ENCODE measurements around the gene DPAGT1.

DNA sequence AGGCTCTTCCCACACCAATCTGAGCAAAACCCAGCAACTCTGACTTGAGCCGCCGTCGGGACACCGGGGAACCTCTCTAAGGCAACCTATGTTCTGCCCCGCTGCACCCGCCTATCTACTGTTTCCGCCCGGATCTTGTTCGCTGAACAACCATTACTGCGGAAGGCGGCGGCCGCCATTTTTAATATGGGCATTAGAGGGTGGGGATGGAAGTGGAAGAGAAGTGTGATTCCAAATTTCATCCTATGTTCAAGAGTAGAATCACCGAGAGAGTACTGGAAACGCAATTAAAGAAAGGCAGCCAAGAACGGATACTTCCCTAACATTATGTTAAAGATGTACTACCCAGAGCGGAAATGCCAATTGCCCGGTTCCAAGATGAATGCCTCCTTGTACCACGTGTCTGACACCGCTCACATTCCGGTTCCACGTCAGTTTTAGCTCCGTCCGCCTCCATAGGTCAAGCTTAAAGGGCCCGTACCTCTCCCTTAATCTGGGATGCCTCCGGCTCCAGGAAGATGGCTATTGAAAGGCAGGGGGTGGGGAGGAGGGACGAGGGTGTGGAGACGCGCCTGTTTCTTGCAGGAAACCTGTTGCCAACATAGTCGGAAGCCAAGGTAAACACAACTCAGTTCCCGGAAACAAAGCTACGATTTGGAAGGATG, at the start of gene DPAGT1:
- TF ChIP-seq, protein P1, sequence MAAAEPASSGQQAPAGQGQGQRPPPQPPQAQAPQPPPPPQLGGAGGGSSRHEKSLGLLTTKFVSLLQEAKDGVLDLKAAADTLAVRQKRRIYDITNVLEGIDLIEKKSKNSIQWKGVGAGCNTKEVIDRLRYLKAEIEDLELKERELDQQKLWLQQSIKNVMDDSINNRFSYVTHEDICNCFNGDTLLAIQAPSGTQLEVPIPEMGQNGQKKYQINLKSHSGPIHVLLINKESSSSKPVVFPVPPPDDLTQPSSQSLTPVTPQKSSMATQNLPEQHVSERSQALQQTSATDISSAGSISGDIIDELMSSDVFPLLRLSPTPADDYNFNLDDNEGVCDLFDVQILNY (CRISPR knock-in tag; IDR thresholded peaks at IDR 0.05): no peak; the same call in 1 of the 2 replicates
- TF ChIP-seq SP1 (CRISPR knock-in tag; conservative IDR thresholded peaks at IDR 0.05) (peak; percentile 24; the same call in 1 of the 2 replicates), JUN (CRISPR knock-in tag; IDR thresholded peaks at IDR 0.05) (no peak), NR2C2 (CRISPR knock-in tag; IDR thresholded peaks at IDR 0.05) (no peak), IRF2 (CRISPR knock-in tag; IDR thresholded peaks at IDR 0.05; ENCODE audit: borderline replicate concordance, low read depth) (no peak), SMAD3 (CRISPR knock-in tag; IDR thresholded peaks at IDR 0.05; ENCODE audit: borderline replicate concordance) (no peak), NFYB (CRISPR knock-in tag; conservative IDR thresholded peaks at IDR 0.05; ENCODE audit: low read depth) (no peak)
- TF ChIP-seq, protein P2, sequence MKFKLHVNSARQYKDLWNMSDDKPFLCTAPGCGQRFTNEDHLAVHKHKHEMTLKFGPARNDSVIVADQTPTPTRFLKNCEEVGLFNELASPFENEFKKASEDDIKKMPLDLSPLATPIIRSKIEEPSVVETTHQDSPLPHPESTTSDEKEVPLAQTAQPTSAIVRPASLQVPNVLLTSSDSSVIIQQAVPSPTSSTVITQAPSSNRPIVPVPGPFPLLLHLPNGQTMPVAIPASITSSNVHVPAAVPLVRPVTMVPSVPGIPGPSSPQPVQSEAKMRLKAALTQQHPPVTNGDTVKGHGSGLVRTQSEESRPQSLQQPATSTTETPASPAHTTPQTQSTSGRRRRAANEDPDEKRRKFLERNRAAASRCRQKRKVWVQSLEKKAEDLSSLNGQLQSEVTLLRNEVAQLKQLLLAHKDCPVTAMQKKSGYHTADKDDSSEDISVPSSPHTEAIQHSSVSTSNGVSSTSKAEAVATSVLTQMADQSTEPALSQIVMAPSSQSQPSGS (CRISPR knock-in tag; IDR thresholded peaks at IDR 0.05; ENCODE audit: borderline replicate concordance, low read depth): no peak
- TF ChIP-seq, protein P3, sequence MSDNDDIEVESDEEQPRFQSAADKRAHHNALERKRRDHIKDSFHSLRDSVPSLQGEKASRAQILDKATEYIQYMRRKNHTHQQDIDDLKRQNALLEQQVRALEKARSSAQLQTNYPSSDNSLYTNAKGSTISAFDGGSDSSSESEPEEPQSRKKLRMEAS (CRISPR knock-in tag; IDR thresholded peaks at IDR 0.05): peak; percentile 58; the same call in 1 of the 2 replicates
- TF ChIP-seq, protein P4, sequence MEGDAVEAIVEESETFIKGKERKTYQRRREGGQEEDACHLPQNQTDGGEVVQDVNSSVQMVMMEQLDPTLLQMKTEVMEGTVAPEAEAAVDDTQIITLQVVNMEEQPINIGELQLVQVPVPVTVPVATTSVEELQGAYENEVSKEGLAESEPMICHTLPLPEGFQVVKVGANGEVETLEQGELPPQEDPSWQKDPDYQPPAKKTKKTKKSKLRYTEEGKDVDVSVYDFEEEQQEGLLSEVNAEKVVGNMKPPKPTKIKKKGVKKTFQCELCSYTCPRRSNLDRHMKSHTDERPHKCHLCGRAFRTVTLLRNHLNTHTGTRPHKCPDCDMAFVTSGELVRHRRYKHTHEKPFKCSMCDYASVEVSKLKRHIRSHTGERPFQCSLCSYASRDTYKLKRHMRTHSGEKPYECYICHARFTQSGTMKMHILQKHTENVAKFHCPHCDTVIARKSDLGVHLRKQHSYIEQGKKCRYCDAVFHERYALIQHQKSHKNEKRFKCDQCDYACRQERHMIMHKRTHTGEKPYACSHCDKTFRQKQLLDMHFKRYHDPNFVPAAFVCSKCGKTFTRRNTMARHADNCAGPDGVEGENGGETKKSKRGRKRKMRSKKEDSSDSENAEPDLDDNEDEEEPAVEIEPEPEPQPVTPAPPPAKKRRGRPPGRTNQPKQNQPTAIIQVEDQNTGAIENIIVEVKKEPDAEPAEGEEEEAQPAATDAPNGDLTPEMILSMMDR (IDR thresholded peaks at IDR 0.05): no peak
- TF ChIP-seq, protein P5, sequence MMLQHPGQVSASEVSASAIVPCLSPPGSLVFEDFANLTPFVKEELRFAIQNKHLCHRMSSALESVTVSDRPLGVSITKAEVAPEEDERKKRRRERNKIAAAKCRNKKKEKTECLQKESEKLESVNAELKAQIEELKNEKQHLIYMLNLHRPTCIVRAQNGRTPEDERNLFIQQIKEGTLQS (CRISPR knock-in tag; conservative IDR thresholded peaks at IDR 0.05): no peak
- TF ChIP-seq, protein P6, sequence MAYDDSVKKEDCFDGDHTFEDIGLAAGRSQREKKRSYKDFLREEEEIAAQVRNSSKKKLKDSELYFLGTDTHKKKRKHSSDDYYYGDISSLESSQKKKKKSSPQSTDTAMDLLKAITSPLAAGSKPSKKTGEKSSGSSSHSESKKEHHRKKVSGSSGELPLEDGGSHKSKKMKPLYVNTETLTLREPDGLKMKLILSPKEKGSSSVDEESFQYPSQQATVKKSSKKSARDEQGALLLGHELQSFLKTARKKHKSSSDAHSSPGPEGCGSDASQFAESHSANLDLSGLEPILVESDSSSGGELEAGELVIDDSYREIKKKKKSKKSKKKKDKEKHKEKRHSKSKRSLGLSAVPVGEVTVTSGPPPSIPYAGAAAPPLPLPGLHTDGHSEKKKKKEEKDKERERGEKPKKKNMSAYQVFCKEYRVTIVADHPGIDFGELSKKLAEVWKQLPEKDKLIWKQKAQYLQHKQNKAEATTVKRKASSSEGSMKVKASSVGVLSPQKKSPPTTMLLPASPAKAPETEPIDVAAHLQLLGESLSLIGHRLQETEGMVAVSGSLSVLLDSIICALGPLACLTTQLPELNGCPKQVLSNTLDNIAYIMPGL (CRISPR knock-in tag; IDR thresholded peaks at IDR 0.05): 0 out of 2 replicates have a peak, but pooled peaks have one; percentile 64

Data from WTC11 (cell line).